HepG2 (cell line): Measurements from ENCODE around the gene SLC35B2. TPM values are rescaled to one million over a fixed set of nuclear protein-coding genes. Genes with fewer than 3 reads are reported as not detected.

ENCODE experiments used
- AGO1 ChIP-seq: fragments of 200-400 bp; formaldehyde crosslinking; IDR thresholded peaks from 2 replicates; pipeline ENCODE4 v1.6.1; 2017; ENCODE audit warnings: mild to moderate bottlenecking, low read depth, low read length, moderate library complexity; ENCODE audit not compliant: poor library complexity, severe bottlenecking
- EED ChIP-seq: sonication (generic); formaldehyde crosslinking; IDR thresholded peaks from 2 replicates; pipeline ENCODE4 v1.5.0; 2020; ENCODE audit warnings: mild to moderate bottlenecking, missing genetic modification reagents
- GTF3A ChIP-seq: sonication (generic); formaldehyde crosslinking; conservative IDR thresholded peaks from 2 replicates; pipeline ENCODE4 v1.4.0; 2020; ENCODE audit warnings: mild to moderate bottlenecking, missing genetic modification reagents
- ISL2 ChIP-seq: sonication (generic); formaldehyde crosslinking; IDR thresholded peaks from 2 replicates; pipeline ENCODE4 v1.5.0; 2020; ENCODE audit warnings: missing genetic modification reagents
- NR2C2 ChIP-seq: sonication (generic); formaldehyde crosslinking; IDR thresholded peaks from 2 replicates; pipeline ENCODE4 v1.4.0; 2020; ENCODE audit warnings: missing genetic modification reagents, mild to moderate bottlenecking, moderate library complexity, borderline replicate concordance
- PAX8 ChIP-seq: sonication (generic); formaldehyde crosslinking; IDR thresholded peaks from 2 replicates; pipeline ENCODE4 v1.8.0; 2022; ENCODE audit warnings: mild to moderate bottlenecking, missing genetic modification reagents, borderline replicate concordance
- SIN3B ChIP-seq: fragments of 150-350 bp; IDR thresholded peaks from 2 replicates; pipeline ENCODE4 v1.6.1; 2014; ENCODE audit warnings: low read length
- SPEN ChIP-seq: sonication (generic); formaldehyde crosslinking; IDR thresholded peaks from 2 replicates; pipeline ENCODE4 v1.5.1; 2020; ENCODE audit warnings: low read depth, mild to moderate bottlenecking, missing genetic modification reagents
- SYNCRIP ChIP-seq: fragments of 200-400 bp; formaldehyde crosslinking; IDR thresholded peaks from 2 replicates; pipeline ENCODE4 v1.6.1; 2018; ENCODE audit warnings: mild to moderate bottlenecking, low read depth, low read length; ENCODE audit not compliant: insufficient read depth
- TGIF2 ChIP-seq: IDR thresholded peaks from 2 replicates; pipeline ENCODE4 v1.6.1; 2016; ENCODE audit warnings: control low read depth, missing compliant biosample characterization
- ZNF121 ChIP-seq: sonication (generic); formaldehyde crosslinking; IDR thresholded peaks from 2 replicates; pipeline ENCODE4 v1.5.0; 2020; ENCODE audit warnings: mild to moderate bottlenecking, missing genetic modification reagents
- ZNF20 ChIP-seq: sonication (generic); formaldehyde crosslinking; IDR thresholded peaks from 2 replicates; pipeline ENCODE4 v1.4.0; 2020; ENCODE audit warnings: mild to moderate bottlenecking, moderate library complexity, missing genetic modification reagents
- ZNF557 ChIP-seq: sonication (generic); formaldehyde crosslinking; IDR thresholded peaks from 2 replicates; pipeline ENCODE4 v1.4.0; 2020; ENCODE audit warnings: missing genetic modification reagents
- ZSCAN9 ChIP-seq: IDR thresholded peaks from 2 replicates; pipeline ENCODE4 v1.6.1; 2016; ENCODE audit warnings: borderline replicate concordance
- polyA plus RNA-seq, 8 experiments: library from polyadenylated mRNA; depleted of rRNA in 3 of 8; stranded (reverse) in 7 of 8; unstranded in 1 of 8; fragments of >200 nt; fragmentation: Illumina TruSeq in 4 of 8; extraction: Trizol in 4 of 8; gene quantifications; 2 replicates each; pipeline versions ENCODE4 v1.2.1 to v1.2.3, GENCODE V29; 2011 to 2016; ENCODE audit warnings: low read depth in 4 of 8, missing spikeins in 1 of 8, mixed read lengths in 1 of 8; ENCODE audit not compliant: insufficient read depth in 1 of 8
- total RNA-seq, 5 experiments: library from RNA; depleted of rRNA; stranded (reverse); fragments of >200 nt; fragmentation: Illumina TruSeq; extraction: Trizol; gene quantifications; 2 replicates each; pipeline ENCODE4 v1.2.3, GENCODE V29; 2016; ENCODE audit warnings: low read depth in 1 of 5
- TF ChIP-seq, protein P1 (sequence below): IDR thresholded peaks from 2 replicates; pipeline ENCODE4 v1.6.1; 2016; ENCODE audit warnings: low read depth, missing genetic modification reagents, missing compliant biosample characterization
- TF ChIP-seq, protein P2 (sequence below): IDR thresholded peaks from 2 replicates; pipeline ENCODE4 v1.6.1; 2018; ENCODE audit warnings: missing genetic modification reagents, mild to moderate bottlenecking, missing compliant biosample characterization
- TF ChIP-seq, protein P3 (sequence below): sonication (generic); formaldehyde crosslinking; IDR thresholded peaks from 2 replicates; pipeline ENCODE4 v1.4.0; 2020; ENCODE audit warnings: missing genetic modification reagents
- TF ChIP-seq, protein P4 (sequence below): conservative IDR thresholded peaks from 2 replicates; pipeline ENCODE4 v1.6.1; 2018; ENCODE audit warnings: missing genetic modification reagents
- TF ChIP-seq, protein P5 (sequence below): sonication (generic); formaldehyde crosslinking; IDR thresholded peaks from 2 replicates; pipeline ENCODE4 v1.4.0; 2020; ENCODE audit warnings: missing genetic modification reagents, borderline replicate concordance

SLC35B2 gene
- total and polyA plus RNA-seq, 2 of the 13 experiments (the other 11 are each of a cell fraction or from before 2014, with no cell fraction given) = 61.1 to 148 TPM

DNA sequence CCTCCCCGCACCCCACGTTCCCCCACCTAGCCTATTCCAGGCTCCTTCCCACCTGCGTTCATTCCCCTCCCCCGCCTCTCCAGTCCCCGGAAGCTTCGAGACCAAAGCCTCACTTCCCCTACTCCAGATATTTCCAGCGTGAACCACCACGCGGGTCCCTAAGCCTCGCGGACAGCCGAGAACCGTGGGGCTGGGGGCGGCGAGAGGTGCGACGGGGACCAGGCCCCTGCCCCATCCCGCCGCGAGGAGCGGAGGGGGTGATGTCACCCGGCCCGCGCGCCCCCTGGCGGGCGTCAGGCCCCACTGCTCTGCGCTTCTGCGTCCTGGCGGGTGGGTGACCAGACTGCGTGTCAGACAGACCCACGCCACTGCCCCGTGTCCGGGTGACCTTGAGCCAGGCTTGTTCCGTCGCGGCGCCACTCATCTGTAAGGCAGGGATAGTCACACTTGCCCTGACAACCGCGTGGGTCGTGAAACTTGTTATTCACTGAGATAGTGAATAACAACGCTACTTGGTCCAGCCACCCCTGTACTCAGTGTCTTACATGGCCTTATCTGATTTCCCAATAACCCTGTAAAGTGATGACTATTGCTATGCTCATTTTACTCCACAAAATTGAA lies 19.4 kb downstream of the SLC35B2 start (continued):
- 0 out of 2 replicates have a peak, but pooled peaks have one; percentile 50 for TF ChIP-seq ZSCAN9 (CRISPR knock-in tag)
- peak; percentile 19; the same call in 1 of the 2 replicates for TF ChIP-seq NR2C2 (CRISPR knock-in tag)
- TF ChIP-seq, protein P1, sequence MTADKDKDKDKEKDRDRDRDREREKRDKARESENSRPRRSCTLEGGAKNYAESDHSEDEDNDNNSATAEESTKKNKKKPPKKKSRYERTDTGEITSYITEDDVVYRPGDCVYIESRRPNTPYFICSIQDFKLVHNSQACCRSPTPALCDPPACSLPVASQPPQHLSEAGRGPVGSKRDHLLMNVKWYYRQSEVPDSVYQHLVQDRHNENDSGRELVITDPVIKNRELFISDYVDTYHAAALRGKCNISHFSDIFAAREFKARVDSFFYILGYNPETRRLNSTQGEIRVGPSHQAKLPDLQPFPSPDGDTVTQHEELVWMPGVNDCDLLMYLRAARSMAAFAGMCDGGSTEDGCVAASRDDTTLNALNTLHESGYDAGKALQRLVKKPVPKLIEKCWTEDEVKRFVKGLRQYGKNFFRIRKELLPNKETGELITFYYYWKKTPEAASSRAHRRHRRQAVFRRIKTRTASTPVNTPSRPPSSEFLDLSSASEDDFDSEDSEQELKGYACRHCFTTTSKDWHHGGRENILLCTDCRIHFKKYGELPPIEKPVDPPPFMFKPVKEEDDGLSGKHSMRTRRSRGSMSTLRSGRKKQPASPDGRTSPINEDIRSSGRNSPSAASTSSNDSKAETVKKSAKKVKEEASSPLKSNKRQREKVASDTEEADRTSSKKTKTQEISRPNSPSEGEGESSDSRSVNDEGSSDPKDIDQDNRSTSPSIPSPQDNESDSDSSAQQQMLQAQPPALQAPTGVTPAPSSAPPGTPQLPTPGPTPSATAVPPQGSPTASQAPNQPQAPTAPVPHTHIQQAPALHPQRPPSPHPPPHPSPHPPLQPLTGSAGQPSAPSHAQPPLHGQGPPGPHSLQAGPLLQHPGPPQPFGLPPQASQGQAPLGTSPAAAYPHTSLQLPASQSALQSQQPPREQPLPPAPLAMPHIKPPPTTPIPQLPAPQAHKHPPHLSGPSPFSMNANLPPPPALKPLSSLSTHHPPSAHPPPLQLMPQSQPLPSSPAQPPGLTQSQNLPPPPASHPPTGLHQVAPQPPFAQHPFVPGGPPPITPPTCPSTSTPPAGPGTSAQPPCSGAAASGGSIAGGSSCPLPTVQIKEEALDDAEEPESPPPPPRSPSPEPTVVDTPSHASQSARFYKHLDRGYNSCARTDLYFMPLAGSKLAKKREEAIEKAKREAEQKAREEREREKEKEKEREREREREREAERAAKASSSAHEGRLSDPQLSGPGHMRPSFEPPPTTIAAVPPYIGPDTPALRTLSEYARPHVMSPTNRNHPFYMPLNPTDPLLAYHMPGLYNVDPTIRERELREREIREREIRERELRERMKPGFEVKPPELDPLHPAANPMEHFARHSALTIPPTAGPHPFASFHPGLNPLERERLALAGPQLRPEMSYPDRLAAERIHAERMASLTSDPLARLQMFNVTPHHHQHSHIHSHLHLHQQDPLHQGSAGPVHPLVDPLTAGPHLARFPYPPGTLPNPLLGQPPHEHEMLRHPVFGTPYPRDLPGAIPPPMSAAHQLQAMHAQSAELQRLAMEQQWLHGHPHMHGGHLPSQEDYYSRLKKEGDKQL (CRISPR knock-in tag) = 0 out of 2 replicates have a peak, but pooled peaks have one; percentile 9
- no peak; the same call in 1 of the 2 replicates for TF ChIP-seq GTF3A (CRISPR knock-in tag)
- TF ChIP-seq AGO1 = peak; percentile 78
- peak; percentile 91; the same call in 1 of the 2 replicates for TF ChIP-seq EED (CRISPR knock-in tag)
- TF ChIP-seq, protein P2, sequence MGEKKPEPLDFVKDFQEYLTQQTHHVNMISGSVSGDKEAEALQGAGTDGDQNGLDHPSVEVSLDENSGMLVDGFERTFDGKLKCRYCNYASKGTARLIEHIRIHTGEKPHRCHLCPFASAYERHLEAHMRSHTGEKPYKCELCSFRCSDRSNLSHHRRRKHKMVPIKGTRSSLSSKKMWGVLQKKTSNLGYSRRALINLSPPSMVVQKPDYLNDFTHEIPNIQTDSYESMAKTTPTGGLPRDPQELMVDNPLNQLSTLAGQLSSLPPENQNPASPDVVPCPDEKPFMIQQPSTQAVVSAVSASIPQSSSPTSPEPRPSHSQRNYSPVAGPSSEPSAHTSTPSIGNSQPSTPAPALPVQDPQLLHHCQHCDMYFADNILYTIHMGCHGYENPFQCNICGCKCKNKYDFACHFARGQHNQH = no peak
- TF ChIP-seq, protein P3, sequence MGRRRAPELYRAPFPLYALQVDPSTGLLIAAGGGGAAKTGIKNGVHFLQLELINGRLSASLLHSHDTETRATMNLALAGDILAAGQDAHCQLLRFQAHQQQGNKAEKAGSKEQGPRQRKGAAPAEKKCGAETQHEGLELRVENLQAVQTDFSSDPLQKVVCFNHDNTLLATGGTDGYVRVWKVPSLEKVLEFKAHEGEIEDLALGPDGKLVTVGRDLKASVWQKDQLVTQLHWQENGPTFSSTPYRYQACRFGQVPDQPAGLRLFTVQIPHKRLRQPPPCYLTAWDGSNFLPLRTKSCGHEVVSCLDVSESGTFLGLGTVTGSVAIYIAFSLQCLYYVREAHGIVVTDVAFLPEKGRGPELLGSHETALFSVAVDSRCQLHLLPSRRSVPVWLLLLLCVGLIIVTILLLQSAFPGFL (CRISPR knock-in tag) = no peak
- TF ChIP-seq ZNF20 (CRISPR knock-in tag) = no peak
- no peak; the same call in 1 of the 2 replicates for TF ChIP-seq PAX8 (CRISPR knock-in tag)
- no peak for TF ChIP-seq SIN3B
- TF ChIP-seq TGIF2 (CRISPR knock-in tag) = 0 out of 2 replicates have a peak, but pooled peaks have one; percentile 14
- TF ChIP-seq, protein P4, sequence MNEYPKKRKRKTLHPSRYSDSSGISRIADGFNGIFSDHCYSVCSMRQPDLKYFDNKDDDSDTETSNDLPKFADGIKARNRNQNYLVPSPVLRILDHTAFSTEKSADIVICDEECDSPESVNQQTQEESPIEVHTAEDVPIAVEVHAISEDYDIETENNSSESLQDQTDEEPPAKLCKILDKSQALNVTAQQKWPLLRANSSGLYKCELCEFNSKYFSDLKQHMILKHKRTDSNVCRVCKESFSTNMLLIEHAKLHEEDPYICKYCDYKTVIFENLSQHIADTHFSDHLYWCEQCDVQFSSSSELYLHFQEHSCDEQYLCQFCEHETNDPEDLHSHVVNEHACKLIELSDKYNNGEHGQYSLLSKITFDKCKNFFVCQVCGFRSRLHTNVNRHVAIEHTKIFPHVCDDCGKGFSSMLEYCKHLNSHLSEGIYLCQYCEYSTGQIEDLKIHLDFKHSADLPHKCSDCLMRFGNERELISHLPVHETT (CRISPR knock-in tag) = no peak; the same call in 1 of the 2 replicates
- TF ChIP-seq SPEN (CRISPR knock-in tag) = peak; percentile 58; the same call in 1 of the 2 replicates
- TF ChIP-seq, protein P5, sequence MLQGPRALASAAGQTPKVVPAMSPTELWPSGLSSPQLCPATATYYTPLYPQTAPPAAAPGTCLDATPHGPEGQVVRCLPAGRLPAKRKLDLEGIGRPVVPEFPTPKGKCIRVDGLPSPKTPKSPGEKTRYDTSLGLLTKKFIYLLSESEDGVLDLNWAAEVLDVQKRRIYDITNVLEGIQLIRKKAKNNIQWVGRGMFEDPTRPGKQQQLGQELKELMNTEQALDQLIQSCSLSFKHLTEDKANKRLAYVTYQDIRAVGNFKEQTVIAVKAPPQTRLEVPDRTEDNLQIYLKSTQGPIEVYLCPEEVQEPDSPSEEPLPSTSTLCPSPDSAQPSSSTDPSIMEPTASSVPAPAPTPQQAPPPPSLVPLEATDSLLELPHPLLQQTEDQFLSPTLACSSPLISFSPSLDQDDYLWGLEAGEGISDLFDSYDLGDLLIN (CRISPR knock-in tag) = 0 out of 2 replicates have a peak, but pooled peaks have one; percentile 53
- TF ChIP-seq ZNF557 (CRISPR knock-in tag) = no peak
- peak; percentile 52; the same call in 1 of the 2 replicates for TF ChIP-seq ISL2 (CRISPR knock-in tag)
- no peak for TF ChIP-seq SYNCRIP
- TF ChIP-seq ZNF121 = no peak
